ENCODE results near the gene LIX1L. TPM values are rescaled to one million over a fixed set of nuclear protein-coding genes. Genes with fewer than 3 reads are reported as not detected.

LIX1L gene
- total and polyA plus RNA-seq, 12 donors: 7.1 to 30.0 (median 23.8) TPM

DNA sequence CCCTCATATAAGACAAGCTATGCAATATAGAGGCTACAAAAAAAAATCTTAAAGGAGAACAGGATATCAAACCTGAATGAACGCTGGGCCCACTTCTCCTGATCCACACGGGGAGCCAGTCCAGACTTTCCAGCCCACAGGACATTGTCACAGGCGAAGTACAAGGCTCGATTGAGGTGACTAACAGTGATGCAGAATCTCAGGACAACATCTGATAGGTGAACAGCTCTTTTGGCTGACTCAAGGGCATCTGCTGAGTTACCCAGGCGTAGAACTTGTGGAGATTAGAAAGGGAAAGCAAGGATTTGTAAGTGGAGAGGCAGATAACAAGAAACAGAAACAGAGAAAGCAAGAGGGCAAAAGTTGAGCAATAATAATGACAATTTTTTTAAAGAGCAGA, 41.1 kb downstream of the LIX1L start:
- TF ChIP-seq, protein P1, sequence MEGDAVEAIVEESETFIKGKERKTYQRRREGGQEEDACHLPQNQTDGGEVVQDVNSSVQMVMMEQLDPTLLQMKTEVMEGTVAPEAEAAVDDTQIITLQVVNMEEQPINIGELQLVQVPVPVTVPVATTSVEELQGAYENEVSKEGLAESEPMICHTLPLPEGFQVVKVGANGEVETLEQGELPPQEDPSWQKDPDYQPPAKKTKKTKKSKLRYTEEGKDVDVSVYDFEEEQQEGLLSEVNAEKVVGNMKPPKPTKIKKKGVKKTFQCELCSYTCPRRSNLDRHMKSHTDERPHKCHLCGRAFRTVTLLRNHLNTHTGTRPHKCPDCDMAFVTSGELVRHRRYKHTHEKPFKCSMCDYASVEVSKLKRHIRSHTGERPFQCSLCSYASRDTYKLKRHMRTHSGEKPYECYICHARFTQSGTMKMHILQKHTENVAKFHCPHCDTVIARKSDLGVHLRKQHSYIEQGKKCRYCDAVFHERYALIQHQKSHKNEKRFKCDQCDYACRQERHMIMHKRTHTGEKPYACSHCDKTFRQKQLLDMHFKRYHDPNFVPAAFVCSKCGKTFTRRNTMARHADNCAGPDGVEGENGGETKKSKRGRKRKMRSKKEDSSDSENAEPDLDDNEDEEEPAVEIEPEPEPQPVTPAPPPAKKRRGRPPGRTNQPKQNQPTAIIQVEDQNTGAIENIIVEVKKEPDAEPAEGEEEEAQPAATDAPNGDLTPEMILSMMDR (IDR thresholded peaks at IDR 0.05): no peak
- Histone ChIP-seq H3K27ac (peak overlapping the region in 1 of 10 donors; percentile 90), H3K36me3 (peaks cover 0 to 61% (median 8%) of the 10 kb centered on the region in 9 donors), H3K4me3 (peak overlapping the region in 1 of 10 donors; percentile 98), H3K27me3 (no peaks in the 10 kb centered on the region), H3K4me1 (peaks cover 3 to 34% (median 26%) of the 10 kb centered on the region in 9 donors), H3K9me3 (no peaks in the 10 kb centered on the region)
- WGBS, 2 donors: 78 to 81% methylated on average over 5 of the region's 5 CpGs
- intact Hi-C loops (cut with DNase I): loop anchor here in 6 of 10 donors (5.0 to 10.0 kb wide), 5 partner anchors 41 to 79 kb away; partner anchors contain the start of genes LIX1L (in 5 of the 6), NUDT17 (in 3 of the 6) and PIAS3 (in 1 of the 6)
- ATAC-seq (no peak), DNase-seq (no peak)

DNA sequence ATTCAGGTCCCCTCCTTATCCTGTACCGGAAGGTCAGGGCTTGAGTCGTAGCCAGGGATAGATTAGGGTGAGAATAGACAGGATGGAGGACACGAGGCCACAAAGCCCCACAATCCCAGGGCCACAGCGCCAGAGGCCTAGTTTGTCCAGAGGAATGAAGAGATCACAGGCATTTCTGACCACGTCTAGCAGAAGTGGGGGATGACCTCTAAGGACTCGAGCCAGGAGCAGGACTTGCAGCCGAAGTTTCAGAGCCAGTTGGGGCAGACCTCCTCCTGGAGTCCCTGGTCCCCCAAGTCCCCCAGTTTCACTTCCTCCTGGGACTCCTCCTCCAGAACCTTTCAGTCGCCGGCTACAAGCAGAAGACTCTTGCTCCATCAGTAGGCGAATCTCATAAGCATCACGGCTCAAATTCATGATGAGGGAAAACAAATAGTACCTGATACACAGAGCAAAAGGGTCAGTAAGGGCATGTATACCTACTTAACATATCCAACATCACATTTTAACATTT, 45.6 kb downstream of the LIX1L start:
- TF ChIP-seq, protein P1 (IDR thresholded peaks at IDR 0.05): no peak
- Histone ChIP-seq H3K27ac (no peak overlapping the region), H3K36me3 (peaks cover 0 to 69% (median 9%) of the 10 kb centered on the region in 9 donors), H3K4me1 (peaks cover 0 to 40% (median 29%) of the 10 kb centered on the region in 9 donors), H3K27me3 (no peaks in the 10 kb centered on the region), H3K9me3 (no peaks in the 10 kb centered on the region), H3K4me3 (no peak overlapping the region)
- intact Hi-C loops (cut with DNase I): loop anchor here in 5 of 10 donors (5.0 to 10.0 kb wide), 3 partner anchors 55 to 67 kb away; partner anchors contain the start of genes NUDT17 (in 3 of the 5) and PIAS3 (in 2 of the 5)
- no peak for DNase-seq
- 77 to 81% methylated on average over 11 of the region's 11 CpGs for WGBS, 2 donors
- no peak for ATAC-seq

- Histone ChIP-seq H3K27me3 (no peaks in the 10 kb centered on the region), H3K27ac (peak overlapping the region in 5 of 10 donors; percentile 31 to 77 (median 67)), H3K36me3 (peaks cover 0 to 37% (median 5%) of the 10 kb centered on the region in 9 donors), H3K9me3 (no peaks in the 10 kb centered on the region), H3K4me3 (no peak overlapping the region), H3K4me1 (peaks cover 0 to 34% (median 24%) of the 10 kb centered on the region in 9 donors)
- DNase-seq: no peak
- WGBS, 2 donors: 35 to 66% methylated on average over 1 of the region's 1 CpG
- no peak for ATAC-seq
- intact Hi-C loops (cut with DNase I): loop anchor here in 1 of 10 donors (1.0 kb wide), 1 partner anchor 16 kb away; no protein-coding TSS in a partner anchor
- TF ChIP-seq, protein P1 (IDR thresholded peaks at IDR 0.05): no peak
Observed at GRCh38 chr1:145908653-145909052, 49.2 kb downstream of the LIX1L start.

GRCh38 chr1:145906954-145907753, 50.7 kb downstream of the LIX1L start:
- H3K4me3 ChIP-seq: no peak overlapping the region
- H3K27me3 ChIP-seq: no peaks in the 10 kb centered on the region
- ATAC-seq (peak in 6 of 8 donors; percentile 28 to 78 (median 60)), DNase-seq (no peak)
- no peaks in the 10 kb centered on the region for H3K9me3 ChIP-seq
- TF ChIP-seq, protein P1 (IDR thresholded peaks at IDR 0.05): no peak
- 67 to 70% methylated on average over 10 of the region's 10 CpGs for WGBS, 2 donors
- peak overlapping the region in 8 of 10 donors; percentile 3 to 77 (median 62) for H3K27ac ChIP-seq
- intact Hi-C loops (cut with DNase I): no loop called here
- peaks cover 0 to 27% (median 5%) of the 10 kb centered on the region in 9 donors for H3K36me3 ChIP-seq
- H3K4me1 ChIP-seq: peaks cover 0 to 34% (median 24%) of the 10 kb centered on the region in 9 donors

All from heart right ventricle (tissue), 16 donors.